HEK293 (cell line): ENCODE measurements around the gene IFI27L1.
A peak's percentile ranks its signal among the peaks of the same experiment; 100 is the strongest.

Source experiments
- CTCF ChIA-PET: fragments of 350-600 bp; formaldehyde crosslinking; extraction: SDS; loops from one replicate; lab custom pipeline; 2021; ENCODE audit warnings: antibody characterized with exemption; lab: Yijun Ruan, JAX
- POLR2A ChIA-PET: fragments of 300-600 bp; formaldehyde crosslinking; extraction: SDS; loops from one replicate; lab custom pipeline; 2020; ENCODE audit warnings: antibody characterized with exemption, inconsistent platforms; lab: Yijun Ruan, JAX
- H3K27ac ChIP-seq: fragments of 200-500 bp; sonication (Bioruptor generic); 2 replicates; pipeline ENCODE4 v1.5.1; 2014; ENCODE audit warnings: low read depth, low read length, control low read depth, inconsistent platforms; ENCODE audit errors: extremely low read depth
- H3K36me3 ChIP-seq, 2 experiments: fragments of 200-500 bp in 1 of 2; sonication (Bioruptor generic) in 1 of 2; 1 replicate in 1 of 2; 2 replicates in 1 of 2; pipeline ENCODE4 v1.5.1; 2014 to 2017; ENCODE audit warnings: inconsistent platforms in 2 of 2, low read length in 2 of 2; ENCODE audit not compliant: control insufficient read depth in 2 of 2, insufficient read depth in 1 of 2
- H3K4me1 ChIP-seq: fragments of 200-500 bp; sonication (Bioruptor generic); 2 replicates; pipeline ENCODE4 v1.5.1; 2014; ENCODE audit warnings: mild to moderate bottlenecking, low read length, inconsistent platforms; ENCODE audit not compliant: control insufficient read depth, insufficient read depth
- H3K4me3 ChIP-seq: 2 replicates; pipeline ENCODE4 v1.5.1; 2011; ENCODE audit warnings: low read depth, mild to moderate bottlenecking, control low read depth, low read length, moderate library complexity
- H3K9me3 ChIP-seq: fragments of 200-500 bp; sonication (Bioruptor generic); 2 replicates; pipeline ENCODE4 v1.5.1; 2014; ENCODE audit warnings: low read depth, low read length, inconsistent platforms; ENCODE audit not compliant: control insufficient read depth, insufficient read depth
- ATF2 ChIP-seq: fragments of 450-650 bp; formaldehyde crosslinking; IDR thresholded peaks from 2 replicates; pipeline ENCODE4 v1.5.1; 2016; ENCODE audit warnings: missing biosample characterization, missing genetic modification characterization, low read depth
- GFI1B ChIP-seq: fragments of 450-650 bp; formaldehyde crosslinking; IDR thresholded peaks from 2 replicates; pipeline ENCODE4 v1.5.1; 2016; ENCODE audit warnings: missing biosample characterization, missing genetic modification characterization
- GLIS1 ChIP-seq: fragments of 450-650 bp; formaldehyde crosslinking; IDR thresholded peaks from 2 replicates; pipeline ENCODE4 v1.5.1; 2016; ENCODE audit warnings: missing biosample characterization, missing genetic modification characterization
- IKZF3 ChIP-seq: fragments of 450-650 bp; IDR thresholded peaks from 2 replicates; pipeline ENCODE4 v1.5.0; 2018; ENCODE audit warnings: missing biosample characterization, mild to moderate bottlenecking, missing genetic modification characterization, moderate library complexity
- KLF1 ChIP-seq: fragments of 450-650 bp; formaldehyde crosslinking; IDR thresholded peaks from 2 replicates; pipeline ENCODE4 v1.5.1; 2016; ENCODE audit warnings: missing biosample characterization, missing genetic modification characterization
- OSR2 ChIP-seq: fragments of 450-650 bp; formaldehyde crosslinking; IDR thresholded peaks from 2 replicates; pipeline ENCODE4 v1.5.1; 2016; ENCODE audit warnings: missing biosample characterization, missing genetic modification characterization
- TCF7L2 ChIP-seq: IDR thresholded peaks from 2 replicates; pipeline ENCODE4 v1.6.1; 2011; ENCODE audit warnings: low read depth, mild to moderate bottlenecking, inconsistent platforms, low read length, moderate library complexity, borderline replicate concordance
- ZNF138 ChIP-seq: fragments of 450-650 bp; formaldehyde crosslinking; IDR thresholded peaks from 2 replicates; pipeline ENCODE4 v1.5.1; 2016; ENCODE audit warnings: missing biosample characterization, missing genetic modification characterization, borderline replicate concordance
- ZNF148 ChIP-seq: fragments of 450-650 bp; formaldehyde crosslinking; IDR thresholded peaks from 2 replicates; pipeline ENCODE4 v1.5.0; 2017; ENCODE audit warnings: missing biosample characterization, missing genetic modification characterization, borderline replicate concordance
- ZNF175 ChIP-seq: fragments of 450-650 bp; formaldehyde crosslinking; IDR thresholded peaks from 2 replicates; pipeline ENCODE4 v1.5.1; 2016; ENCODE audit warnings: missing biosample characterization, missing genetic modification characterization
- ZNF184 ChIP-seq: fragments of 450-650 bp; IDR thresholded peaks from 2 replicates; pipeline ENCODE4 v1.5.1; 2018; ENCODE audit warnings: missing biosample characterization, mild to moderate bottlenecking, missing genetic modification characterization
- ZNF302 ChIP-seq: fragments of 450-650 bp; formaldehyde crosslinking; IDR thresholded peaks from 2 replicates; pipeline ENCODE4 v1.5.1; 2016; ENCODE audit warnings: missing biosample characterization, missing genetic modification characterization, low read depth
- ZNF404 ChIP-seq: fragments of 450-650 bp; formaldehyde crosslinking; IDR thresholded peaks from 2 replicates; pipeline ENCODE4 v1.5.1; 2017; ENCODE audit warnings: missing biosample characterization, missing genetic modification characterization
- ZNF501 ChIP-seq: fragments of 450-650 bp; formaldehyde crosslinking; IDR thresholded peaks from 2 replicates; pipeline ENCODE4 v1.5.1; 2016; ENCODE audit warnings: missing biosample characterization, missing genetic modification characterization
- ZNF596 ChIP-seq: fragments of 450-650 bp; IDR thresholded peaks from 2 replicates; pipeline ENCODE4 v1.5.0; 2018; ENCODE audit warnings: missing biosample characterization, mild to moderate bottlenecking, missing genetic modification characterization, moderate library complexity
- ZNF600 ChIP-seq: fragments of 450-650 bp; formaldehyde crosslinking; IDR thresholded peaks from 2 replicates; pipeline ENCODE4 v1.5.1; 2016; ENCODE audit warnings: missing biosample characterization, missing genetic modification characterization
- ZNF704 ChIP-seq: fragments of 450-650 bp; formaldehyde crosslinking; IDR thresholded peaks from 2 replicates; pipeline ENCODE4 v1.5.1; 2016; ENCODE audit warnings: missing biosample characterization, missing genetic modification characterization
- ZNF747 ChIP-seq: fragments of 450-650 bp; formaldehyde crosslinking; IDR thresholded peaks from 2 replicates; pipeline ENCODE4 v1.5.1; 2016; ENCODE audit warnings: missing biosample characterization, missing genetic modification characterization

IFI27L1 gene

GRCh38 chr14:94138251-94138650 is 57.1 kb downstream of the IFI27L1 start:
- Histone ChIP-seq H3K36me3 (no peaks in the 10 kb centered on the region), H3K27ac (no peak overlapping the region), H3K9me3 (no peaks in the 10 kb centered on the region), H3K4me1 (no peaks in the 10 kb centered on the region), H3K4me3 (no peak overlapping the region)
- CTCF ChIA-PET = interaction anchor here (1.4 to 4.7 kb wide), 5 partner anchors 9 to 199 kb away, joined by 4 to 62 read pairs (median 9); partner anchors contain the start of gene IFI27L2
- TF ChIP-seq ZNF596 (tag by site-specific recombination) = no peak
- TF ChIP-seq OSR2 = peak; percentile 57; the same call in 1 of the 2 replicates
- POLR2A ChIA-PET = no interaction called here

- POLR2A ChIA-PET = no interaction called here
- H3K4me3 ChIP-seq = no peak overlapping the region
- CTCF ChIA-PET = interaction anchor here (0.6 to 4.7 kb wide), 7 partner anchors 10 to 353 kb away, joined by 3 to 62 read pairs (median 5); partner anchors contain the start of gene IFI27L2
- no peaks in the 10 kb centered on the region for H3K36me3 ChIP-seq
- no peaks in the 10 kb centered on the region for H3K9me3 ChIP-seq
- no peak overlapping the region for H3K27ac ChIP-seq
- TF ChIP-seq ZNF600 (tag by site-specific recombination) (no peak), ATF2 (no peak), ZNF404 (tag by site-specific recombination) (no peak), ZNF704 (no peak), ZNF184 (tag by site-specific recombination) (no peak), ZNF148 (tag by site-specific recombination) (no peak)
- no peaks in the 10 kb centered on the region for H3K4me1 ChIP-seq
Observed at GRCh38 chr14:94139006-94139405, 57.9 kb downstream of the IFI27L1 start.

GRCh38 chr14:94139421-94139820 is 58.3 kb downstream of the IFI27L1 start:
- CTCF ChIA-PET = interaction anchor here (0.5 to 4.7 kb wide), 6 partner anchors 31 to 550 kb away, joined by 3 to 62 read pairs (median 4); no protein-coding TSS in a partner anchor
- Histone ChIP-seq H3K27ac (no peak overlapping the region), H3K4me3 (no peak overlapping the region), H3K4me1 (no peaks in the 10 kb centered on the region), H3K9me3 (no peaks in the 10 kb centered on the region)
- TF ChIP-seq ZNF138 (tag by site-specific recombination) = no peak
- no peak for TF ChIP-seq KLF1 (tag by site-specific recombination)
- no peak for TF ChIP-seq ZNF501 (tag by site-specific recombination)
- no peak for TF ChIP-seq IKZF3 (tag by site-specific recombination)
- TF ChIP-seq, all 188 proteins: peak for 0
- POLR2A ChIA-PET = no interaction called here
- no peaks in the 10 kb centered on the region for H3K36me3 ChIP-seq

- Histone ChIP-seq H3K9me3 (no peaks in the 10 kb centered on the region), H3K4me1 (peaks cover 2% of the 10 kb centered on the region; the same call in 1 of the 2 replicates), H3K27ac (no peak overlapping the region), H3K4me3 (no peak overlapping the region), H3K36me3 (no peaks in the 10 kb centered on the region)
- POLR2A ChIA-PET = no interaction called here
- CTCF ChIA-PET = interaction anchor here (0.6 to 1.8 kb wide), 8 partner anchors 10 to 284 kb away, joined by 3 to 10 read pairs (median 4); no protein-coding TSS in a partner anchor
- no peak for TF ChIP-seq ZNF302 (tag by site-specific recombination)
- no peak for TF ChIP-seq GFI1B (tag by site-specific recombination)
- TF ChIP-seq ZNF175 (tag by site-specific recombination) = no peak
- no peak for TF ChIP-seq GLIS1 (tag by site-specific recombination)
- TF ChIP-seq ZNF747 = no peak
- TF ChIP-seq TCF7L2 = no peak
Observed at GRCh38 chr14:94142247-94142646, 61.1 kb downstream of the IFI27L1 start.
